OCI-LY1 (cell line): ENCODE measurements around the gene UBTD2.

Source experiments
- EZH2 ChIP-seq: fragments of 200-600 bp; sonication (generic), shearing (Covaris generic); IDR thresholded peaks from 2 replicates; pipeline ENCODE4 v1.8.0; 2017; ENCODE audit warnings: borderline replicate concordance, mixed run types, mild to moderate bottlenecking, antibody characterized with exemption, low read length, moderate library complexity, mixed read lengths
- TF ChIP-seq, protein P1 (sequence below): fragments of 200-600 bp; sonication (generic), shearing (Covaris generic); IDR thresholded peaks from 2 replicates; pipeline ENCODE4 v1.5.1; 2017; ENCODE audit warnings: mild to moderate bottlenecking, antibody characterized with exemption, low read length, moderate library complexity, mixed read lengths

DNA sequence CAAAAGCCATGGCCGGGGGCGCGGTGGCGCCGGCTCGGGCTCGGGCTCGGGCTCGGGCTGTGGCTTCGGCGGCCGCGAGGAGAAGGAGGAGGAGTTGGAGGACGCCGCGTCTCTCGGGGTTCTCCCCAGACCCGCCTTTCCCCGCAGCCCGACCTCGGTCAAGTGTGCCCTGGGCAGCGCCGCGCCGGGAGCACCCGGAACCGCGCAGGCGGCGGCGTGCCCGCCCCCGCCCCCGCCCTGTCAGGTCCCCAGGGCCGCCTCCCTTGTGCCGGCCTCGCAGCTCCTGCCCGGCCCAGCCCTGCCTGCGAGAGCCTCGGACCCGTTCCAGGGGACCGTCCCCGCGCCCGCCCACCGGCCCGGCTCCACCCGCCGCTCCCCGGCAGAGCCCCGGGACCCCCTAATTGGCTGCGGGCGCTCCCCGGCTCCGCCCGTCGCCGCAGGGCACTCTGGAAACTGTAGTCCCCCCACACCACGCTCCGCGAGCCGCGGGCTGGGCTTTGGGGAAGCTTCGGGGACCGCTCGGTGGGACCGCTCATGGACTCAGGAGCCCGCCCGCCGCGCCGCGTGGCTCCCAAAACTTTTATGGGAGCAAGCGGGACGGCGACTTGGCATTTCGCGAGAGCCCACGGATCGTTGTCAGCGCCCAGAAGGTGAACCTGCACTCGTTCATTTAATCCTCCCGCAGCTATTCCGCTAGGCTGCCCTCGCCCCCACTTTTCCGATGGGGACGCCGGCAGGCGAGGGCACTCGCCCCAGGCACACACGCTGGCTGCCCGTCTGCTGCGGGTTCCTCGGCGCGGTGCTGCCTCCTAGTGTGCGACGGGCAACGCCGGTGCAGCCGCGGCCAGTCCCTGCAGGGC lies 95.3 kb downstream of the UBTD2 start, which contains the start of gene STK10:
- TF ChIP-seq, protein P1, sequence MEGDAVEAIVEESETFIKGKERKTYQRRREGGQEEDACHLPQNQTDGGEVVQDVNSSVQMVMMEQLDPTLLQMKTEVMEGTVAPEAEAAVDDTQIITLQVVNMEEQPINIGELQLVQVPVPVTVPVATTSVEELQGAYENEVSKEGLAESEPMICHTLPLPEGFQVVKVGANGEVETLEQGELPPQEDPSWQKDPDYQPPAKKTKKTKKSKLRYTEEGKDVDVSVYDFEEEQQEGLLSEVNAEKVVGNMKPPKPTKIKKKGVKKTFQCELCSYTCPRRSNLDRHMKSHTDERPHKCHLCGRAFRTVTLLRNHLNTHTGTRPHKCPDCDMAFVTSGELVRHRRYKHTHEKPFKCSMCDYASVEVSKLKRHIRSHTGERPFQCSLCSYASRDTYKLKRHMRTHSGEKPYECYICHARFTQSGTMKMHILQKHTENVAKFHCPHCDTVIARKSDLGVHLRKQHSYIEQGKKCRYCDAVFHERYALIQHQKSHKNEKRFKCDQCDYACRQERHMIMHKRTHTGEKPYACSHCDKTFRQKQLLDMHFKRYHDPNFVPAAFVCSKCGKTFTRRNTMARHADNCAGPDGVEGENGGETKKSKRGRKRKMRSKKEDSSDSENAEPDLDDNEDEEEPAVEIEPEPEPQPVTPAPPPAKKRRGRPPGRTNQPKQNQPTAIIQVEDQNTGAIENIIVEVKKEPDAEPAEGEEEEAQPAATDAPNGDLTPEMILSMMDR = peak; percentile 94
- no peak for TF ChIP-seq EZH2
